NT2/D1 (cell line): ENCODE data around the gene TBCD.
"Not testable (repeated sequence)": the region's sequence is repeated elsewhere in the genome, so short reads cannot be mapped to it uniquely, and the experiment has no call there.

Experiments used
- DNase-seq: peaks from one replicate; pipeline ENCODE4 v3.0.0-alpha.2; 2011; ENCODE audit warnings: low read depth, low spot score
- H3K27me3 ChIP-seq: 2 replicates; pipeline ENCODE4 v1.6.0; 2011; ENCODE audit warnings: mild to moderate bottlenecking; ENCODE audit not compliant: insufficient read length, insufficient read depth
- H3K36me3 ChIP-seq: 2 replicates; pipeline ENCODE4 v1.6.1; 2011; ENCODE audit warnings: mild to moderate bottlenecking, low read length, mixed read lengths; ENCODE audit not compliant: insufficient read depth, insufficient read length
- H3K4me1 ChIP-seq: 2 replicates; pipeline ENCODE4 v1.5.1; 2011; ENCODE audit not compliant: insufficient read depth, insufficient read length
- H3K4me3 ChIP-seq: 2 replicates; pipeline ENCODE4 v1.5.1; 2011; ENCODE audit warnings: low read depth; ENCODE audit not compliant: insufficient read length
- H3K9ac ChIP-seq: 2 replicates; pipeline ENCODE4 v1.6.0; 2011; ENCODE audit warnings: low read depth; ENCODE audit not compliant: insufficient read length
- H3K9me3 ChIP-seq: 2 replicates; pipeline ENCODE4 v1.5.1; 2011; ENCODE audit warnings: mild to moderate bottlenecking, low read length; ENCODE audit not compliant: insufficient read depth
- SUZ12 ChIP-seq: IDR thresholded peaks from 2 replicates; pipeline ENCODE4 v1.6.1; 2011; ENCODE audit not compliant: insufficient read length, insufficient read depth; ENCODE audit errors: extremely low read depth
- YY1 ChIP-seq: IDR thresholded peaks from 2 replicates; pipeline ENCODE4 v1.6.1; 2011; ENCODE audit not compliant: insufficient read length, insufficient read depth
- ZNF274 ChIP-seq: IDR thresholded peaks from 2 replicates; pipeline ENCODE4 v1.6.1; 2011; ENCODE audit warnings: mild to moderate bottlenecking, low read depth, low read length

TBCD gene

DNA sequence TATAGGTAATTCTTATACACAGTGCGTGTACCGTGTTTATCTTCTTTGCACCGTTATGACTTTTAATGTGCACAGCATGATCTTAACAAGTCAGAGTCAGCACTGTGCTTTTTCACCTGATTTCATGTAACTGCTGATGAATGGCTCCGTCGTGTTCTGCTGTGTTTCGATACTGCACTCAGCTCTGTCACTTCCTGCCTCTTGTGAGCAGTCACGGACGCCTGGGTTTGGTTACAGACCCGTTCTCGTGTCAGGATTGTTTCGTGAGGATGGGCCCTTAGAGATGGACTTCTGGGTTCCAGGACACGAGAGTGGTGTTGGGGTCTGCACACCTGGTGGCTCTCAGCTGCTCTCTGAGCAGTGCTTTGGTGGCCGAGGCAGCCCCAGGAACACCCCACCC lies 24.6 kb downstream of the TBCD start:
- peaks cover 16% of the 10 kb centered on the region for H3K4me1 ChIP-seq
- DNase-seq = no peak
- H3K4me3 ChIP-seq = no peak overlapping the region
- TF ChIP-seq ZNF274 (no peak), YY1 (no peak), SUZ12 (no peak)
- H3K9ac ChIP-seq = no peak overlapping the region
- no peaks in the 10 kb centered on the region; the same call in 1 of the 2 replicates for H3K9me3 ChIP-seq
- no peaks in the 10 kb centered on the region for H3K27me3 ChIP-seq
- H3K36me3 ChIP-seq = peaks cover 55% of the 10 kb centered on the region

DNA sequence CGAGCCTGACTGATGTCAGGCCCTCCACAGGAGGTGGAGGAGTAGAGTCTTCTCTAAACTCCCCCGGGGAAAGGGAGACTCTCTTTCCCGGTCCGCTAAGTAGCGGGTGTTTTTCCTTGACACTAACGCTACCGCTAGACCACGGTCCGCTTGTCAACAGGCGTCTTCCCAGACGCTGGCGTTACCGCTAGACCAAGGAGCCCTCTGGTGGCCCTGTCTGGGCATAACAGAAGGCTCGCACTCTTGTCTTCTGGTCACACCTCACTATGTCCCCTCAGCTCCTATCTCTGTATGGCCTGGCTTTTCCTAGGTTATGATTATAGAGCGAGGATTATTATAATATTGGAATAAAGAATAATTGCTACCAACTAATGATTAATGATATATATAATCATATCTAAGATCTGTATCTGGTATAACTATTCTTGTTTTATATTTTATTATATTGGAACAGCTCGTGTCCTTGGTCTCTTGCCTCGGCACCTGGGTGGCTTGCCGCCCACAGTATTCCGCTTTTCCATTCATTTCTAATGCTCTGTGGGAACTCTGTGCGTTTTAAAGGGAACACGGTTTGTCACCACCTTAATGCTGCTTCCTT lies 26.0 kb downstream of the TBCD start:
- peaks cover 55% of the 10 kb centered on the region for H3K36me3 ChIP-seq
- H3K4me1 ChIP-seq = peaks cover 18% of the 10 kb centered on the region

DNA sequence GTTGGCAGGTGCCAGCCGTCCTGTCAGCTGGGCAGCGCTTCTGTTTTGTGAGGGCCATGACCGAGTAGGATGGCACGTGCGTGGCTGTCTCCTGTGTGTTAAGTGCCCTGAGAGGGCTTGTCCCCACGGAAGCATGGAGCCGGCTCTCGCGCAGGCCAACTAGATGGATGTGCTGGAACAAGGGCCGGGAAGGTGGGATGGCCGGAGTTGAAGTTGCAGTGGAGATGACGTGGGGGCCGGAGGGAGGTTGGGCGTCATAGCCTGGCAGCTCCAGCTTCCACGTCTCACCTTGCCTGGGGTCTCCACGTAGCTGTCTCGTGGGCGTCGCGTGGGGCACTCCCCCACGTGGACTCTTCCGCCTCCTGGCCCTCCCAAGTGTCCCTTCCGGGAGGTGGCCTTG lies 27.7 kb downstream of the TBCD start:
- Histone ChIP-seq H3K4me3 (no peak overlapping the region), H3K4me1 (peaks cover 18% of the 10 kb centered on the region), H3K9me3 (no peaks in the 10 kb centered on the region; the same call in 1 of the 2 replicates), H3K36me3 (peaks cover 63% of the 10 kb centered on the region), H3K9ac (peak overlapping the region; percentile 50), H3K27me3 (no peaks in the 10 kb centered on the region)
- TF ChIP-seq YY1 (no peak), ZNF274 (no peak), SUZ12 (no peak)
- no peak for DNase-seq

More for the DNA sequence above, 26.0 kb downstream of the TBCD start:
- not testable (repeated sequence) for H3K4me3 ChIP-seq, DNase-seq, H3K9ac ChIP-seq, H3K27me3 ChIP-seq, H3K9me3 ChIP-seq

DNA sequence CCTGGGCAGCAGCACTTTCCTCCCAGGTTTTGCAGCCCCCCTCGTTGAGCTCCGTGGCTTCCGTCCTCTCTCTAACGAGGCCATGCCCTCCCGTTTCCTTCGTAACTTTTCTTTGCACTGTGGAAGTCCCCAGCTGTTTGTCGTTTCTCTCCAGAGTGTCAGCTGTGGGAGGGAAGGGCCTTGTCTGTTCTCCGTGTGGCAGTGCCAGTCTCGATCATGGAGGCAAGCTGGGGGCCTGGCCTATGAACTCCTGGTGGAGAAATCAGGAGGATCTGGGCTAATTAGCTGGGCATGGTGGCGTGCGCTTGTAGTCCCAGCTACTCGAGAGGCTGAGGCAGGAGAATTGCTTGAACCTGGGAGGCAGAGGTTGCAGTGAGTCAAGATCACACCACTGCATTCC lies 28.3 kb downstream of the TBCD start:
- Histone ChIP-seq H3K4me1 (peaks cover 16% of the 10 kb centered on the region), H3K4me3 (no peak overlapping the region), H3K36me3 (peaks cover 62% of the 10 kb centered on the region), H3K9me3 (no peaks in the 10 kb centered on the region; the same call in 1 of the 2 replicates), H3K27me3 (no peaks in the 10 kb centered on the region), H3K9ac (peak overlapping the region; percentile 50)
- TF ChIP-seq YY1 (no peak), ZNF274 (no peak)
- DNase-seq = no peak

DNA sequence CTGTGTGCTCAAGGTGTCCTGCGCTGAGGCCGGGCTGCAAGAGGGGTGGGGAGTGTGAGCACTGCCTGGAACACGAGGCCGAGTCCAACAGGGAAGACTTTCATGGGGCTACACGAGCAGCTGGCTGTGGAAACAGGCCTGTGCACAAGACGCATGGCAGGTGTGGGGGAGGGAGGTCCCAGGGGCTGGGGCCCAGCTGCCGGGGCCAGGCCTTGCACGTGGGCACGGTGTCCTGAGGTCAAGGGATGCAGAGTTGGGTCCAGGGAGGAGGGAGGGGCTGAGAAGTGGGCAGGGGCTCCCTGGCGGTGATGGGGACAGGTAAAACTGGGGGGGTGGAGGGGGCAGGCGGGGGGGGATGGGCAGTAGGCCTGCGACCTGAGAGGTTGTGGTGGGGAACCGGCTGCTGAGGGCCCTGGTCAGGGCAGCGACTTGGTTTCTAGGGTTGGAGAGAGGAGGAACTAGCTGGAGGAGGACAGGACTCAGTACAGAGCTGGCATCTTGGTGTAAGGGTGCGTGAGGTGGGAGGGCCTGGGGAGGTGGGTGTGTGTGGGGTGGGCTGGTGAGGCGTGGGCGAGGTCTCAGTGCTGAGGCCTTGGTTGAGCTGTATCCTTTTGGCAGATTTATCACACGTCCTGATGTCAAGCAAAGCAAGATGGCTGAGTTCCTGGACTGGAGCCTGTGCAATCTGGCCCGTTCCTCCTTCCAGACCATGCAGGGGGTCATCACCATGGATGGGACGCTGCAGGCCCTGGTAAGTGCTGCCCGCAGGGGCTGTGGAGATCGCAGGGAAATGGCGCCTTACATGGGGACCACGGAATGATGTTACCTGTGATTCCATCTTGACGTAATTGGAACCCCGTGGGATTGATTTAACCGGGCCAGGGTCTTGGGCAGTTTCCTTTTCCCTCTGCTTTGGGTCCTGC lies 29.4 kb downstream of the TBCD start:
- Histone ChIP-seq H3K9ac (peak overlapping the region; percentile 26), H3K36me3 (peaks cover 65% of the 10 kb centered on the region), H3K27me3 (no peaks in the 10 kb centered on the region), H3K4me3 (no peak overlapping the region), H3K4me1 (peaks cover 15% of the 10 kb centered on the region), H3K9me3 (no peaks in the 10 kb centered on the region; the same call in 1 of the 2 replicates)
- no peak for DNase-seq
- TF ChIP-seq ZNF274 = no peak
- no peak for TF ChIP-seq YY1
- no peak for TF ChIP-seq SUZ12

DNA sequence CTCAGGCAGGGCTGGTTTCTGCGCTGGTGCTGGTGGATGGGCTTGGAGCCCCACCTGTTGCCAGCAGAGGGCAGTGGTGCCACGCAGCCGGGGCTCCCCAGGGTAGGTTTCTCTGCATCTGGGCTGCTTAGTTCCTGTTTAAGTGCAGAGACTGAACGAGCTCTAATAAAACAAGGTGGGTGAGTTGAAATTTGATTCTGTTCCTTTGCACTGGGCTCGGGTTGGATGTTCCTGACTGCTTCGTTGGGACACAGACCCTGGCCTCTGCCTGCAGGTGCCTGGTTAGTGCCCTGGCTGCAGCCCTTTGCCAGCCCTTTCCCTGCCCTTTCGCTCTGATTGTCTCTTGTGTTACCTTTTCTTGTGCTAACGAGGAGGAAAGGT lies 30.0 kb downstream of the TBCD start:
- Histone ChIP-seq H3K4me3 (no peak overlapping the region), H3K4me1 (peaks cover 18% of the 10 kb centered on the region), H3K27me3 (no peaks in the 10 kb centered on the region), H3K36me3 (peaks cover 61% of the 10 kb centered on the region), H3K9ac (no peak overlapping the region), H3K9me3 (no peaks in the 10 kb centered on the region)
- TF ChIP-seq SUZ12 (no peak), YY1 (no peak), ZNF274 (no peak)
- DNase-seq = peak; percentile 36

DNA sequence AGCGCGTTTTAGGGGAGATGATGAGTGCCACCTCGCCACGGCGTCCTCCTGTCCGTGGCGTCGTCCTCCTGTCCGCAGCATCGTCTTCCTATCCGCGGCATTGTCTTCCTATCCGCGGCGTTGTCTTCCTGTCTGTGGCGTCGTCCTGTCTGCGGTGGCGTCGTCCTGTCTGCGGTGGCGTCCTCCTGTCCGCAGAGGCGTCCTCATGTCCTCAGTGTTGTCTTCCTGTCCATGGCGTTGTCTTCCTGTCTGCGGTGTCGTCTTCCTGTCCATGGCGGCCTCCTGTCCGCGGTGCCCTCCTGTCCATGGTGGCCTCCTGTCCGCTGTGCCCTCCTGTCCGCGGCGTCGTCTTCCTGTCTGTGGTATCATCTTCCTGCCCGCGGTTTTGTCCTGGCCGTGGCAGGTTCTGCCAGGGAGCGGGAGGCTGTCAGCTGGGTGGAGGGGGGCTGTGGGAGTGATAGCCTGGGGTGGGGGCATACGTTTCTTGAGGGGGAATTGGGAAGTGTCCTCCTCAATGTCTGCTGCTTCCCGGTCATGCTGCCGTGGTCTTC lies 30.9 kb downstream of the TBCD start:
- Histone ChIP-seq H3K4me1 (peaks cover 18% of the 10 kb centered on the region), H3K9ac (no peak overlapping the region), H3K4me3 (no peak overlapping the region), H3K36me3 (peaks cover 64% of the 10 kb centered on the region), H3K27me3 (no peaks in the 10 kb centered on the region), H3K9me3 (no peaks in the 10 kb centered on the region)
- DNase-seq = no peak
- TF ChIP-seq ZNF274 (no peak), YY1 (no peak), SUZ12 (no peak)
